Effector memory CD8-positive, alpha-beta T cell (primary cell): Measurements from ENCODE around the gene SPECC1L.
A peak's percentile ranks its signal among the peaks of the same experiment; 100 is the strongest.
"Not testable (repeated sequence)": the region's sequence is repeated elsewhere in the genome, so short reads cannot be mapped to it uniquely, and the experiment has no call there.

Source experiments
- ATAC-seq: fragments of 150-1000 bp; cut with Tn5 transposase; replicated peaks from 2 replicates; pipeline ENCODE4 v1.10.0; 2021; ENCODE audit warnings: mild to moderate bottlenecking, moderate library complexity
- DNase-seq, 3 experiments: peaks; one replicate each; pipeline ENCODE4 v3.0.0; 2021
- H3K27ac Mint-ChIP-seq, 2 donors: one replicate each; pipeline ENCODE4 v1.8.0; 2022; ENCODE audit warnings: mild to moderate bottlenecking in 2 of 2, mixed read lengths in 2 of 2, moderate library complexity in 2 of 2
- H3K27me3 Mint-ChIP-seq, 2 donors: one replicate each; pipeline ENCODE4 v1.8.0; 2022; ENCODE audit warnings: mixed read lengths in 2 of 2
- H3K36me3 Mint-ChIP-seq: one replicate; pipeline ENCODE4 v1.8.0; 2022; ENCODE audit warnings: mild to moderate bottlenecking, moderate library complexity, mixed read lengths; ENCODE audit not compliant: insufficient read depth
- H3K4me1 Mint-ChIP-seq, 2 donors: one replicate each; pipeline ENCODE4 v1.8.0; 2022; ENCODE audit warnings: low read depth in 2 of 2, mixed read lengths in 2 of 2
- H3K4me3 Mint-ChIP-seq, 2 donors: one replicate each; pipeline ENCODE4 v1.8.0; 2022; ENCODE audit warnings: mild to moderate bottlenecking in 2 of 2, mixed read lengths in 2 of 2, moderate library complexity in 2 of 2
- H3K9me3 Mint-ChIP-seq, 2 donors: one replicate each; pipeline ENCODE4 v1.8.0; 2022; ENCODE audit warnings: mixed read lengths in 2 of 2

The SPECC1L gene

DNA sequence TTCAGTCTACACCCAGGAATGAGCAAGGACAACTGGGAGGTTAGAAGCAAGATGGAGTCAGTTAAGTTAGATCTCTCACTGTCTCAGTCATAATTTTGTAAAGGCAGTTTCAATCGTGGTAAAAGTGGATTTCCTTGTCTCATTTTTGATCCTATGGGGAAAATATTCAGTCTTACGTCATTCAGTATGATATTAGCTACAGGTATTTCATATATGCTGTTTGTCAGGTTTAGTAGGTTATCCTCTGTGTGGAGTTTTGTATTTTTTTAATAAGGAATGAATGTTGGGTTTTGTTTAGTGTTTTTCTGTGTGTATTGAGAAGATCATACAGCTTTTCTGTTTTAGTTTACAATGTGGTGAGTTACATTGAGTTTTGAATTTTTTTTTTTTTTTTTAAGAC is 11.8 kb downstream of the SPECC1L start:
- ATAC-seq (no peak), DNase-seq (no peak)
- no peak overlapping the region for H3K4me3 Mint-ChIP-seq
- no peak overlapping the region for H3K27ac Mint-ChIP-seq
- H3K4me1 Mint-ChIP-seq: peaks cover 27 to 40% of the 10 kb centered on the region in 2 donors
- no peaks in the 10 kb centered on the region for H3K36me3 Mint-ChIP-seq
- no peaks in the 10 kb centered on the region for H3K27me3 Mint-ChIP-seq
- no peaks in the 10 kb centered on the region for H3K9me3 Mint-ChIP-seq

DNA sequence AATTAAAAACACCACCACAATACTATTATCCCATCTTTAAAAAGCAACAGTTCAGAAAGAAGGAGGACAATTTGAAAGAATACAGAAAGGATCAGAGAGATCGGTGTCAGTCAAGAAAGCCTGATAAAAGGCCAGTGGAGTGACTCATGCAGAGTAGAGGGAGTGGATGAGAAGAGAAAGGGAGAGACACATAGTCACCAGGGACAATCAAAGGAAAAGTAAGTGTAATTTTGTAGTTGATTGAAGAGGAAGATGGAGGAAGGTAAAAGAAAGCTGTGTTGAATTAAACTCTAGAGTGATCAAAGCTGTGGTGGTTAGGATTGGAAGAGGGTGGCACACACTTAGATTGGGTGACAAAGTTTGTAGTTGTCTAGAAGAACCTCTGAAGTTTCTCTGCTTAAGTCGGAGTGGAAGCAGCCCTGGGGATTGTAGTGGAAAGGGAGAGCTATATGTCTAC is 14.1 kb downstream of the SPECC1L start:
- Mint-ChIP-seq H3K4me1 (peaks cover 26 to 43% of the 10 kb centered on the region in 2 donors), H3K27me3 (no peaks in the 10 kb centered on the region), H3K36me3 (peaks cover 2% of the 10 kb centered on the region), H3K4me3 (peak overlapping the region in 1 of 2 donors; percentile 39), H3K27ac (peak overlapping the region in 1 of 2 donors; percentile 22), H3K9me3 (no peaks in the 10 kb centered on the region)
- no peak for DNase-seq
- peak; percentile 61 for ATAC-seq

DNA sequence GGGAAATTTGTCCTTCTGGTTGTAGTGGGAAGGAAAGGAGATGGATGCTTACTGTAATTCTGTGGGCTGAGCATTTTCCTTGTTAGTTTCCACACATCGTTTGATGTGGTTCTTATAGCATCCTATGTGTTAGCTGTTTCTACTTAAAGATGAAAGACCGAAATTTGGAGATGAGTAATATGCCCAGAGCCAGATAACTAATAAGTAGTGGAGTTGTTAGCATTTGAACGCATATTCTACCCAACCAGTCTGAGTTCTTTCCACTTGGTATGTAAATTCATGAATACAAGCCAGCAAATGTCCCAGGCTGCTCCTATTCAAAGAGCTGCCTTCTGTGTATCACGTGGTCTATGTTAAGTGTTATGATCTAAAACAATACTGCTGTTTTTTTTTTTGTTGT is 14.6 kb downstream of the SPECC1L start:
- peaks cover 29 to 47% of the 10 kb centered on the region in 2 donors for H3K4me1 Mint-ChIP-seq
- H3K4me3 Mint-ChIP-seq: peak overlapping the region; percentile 9 to 39

DNA sequence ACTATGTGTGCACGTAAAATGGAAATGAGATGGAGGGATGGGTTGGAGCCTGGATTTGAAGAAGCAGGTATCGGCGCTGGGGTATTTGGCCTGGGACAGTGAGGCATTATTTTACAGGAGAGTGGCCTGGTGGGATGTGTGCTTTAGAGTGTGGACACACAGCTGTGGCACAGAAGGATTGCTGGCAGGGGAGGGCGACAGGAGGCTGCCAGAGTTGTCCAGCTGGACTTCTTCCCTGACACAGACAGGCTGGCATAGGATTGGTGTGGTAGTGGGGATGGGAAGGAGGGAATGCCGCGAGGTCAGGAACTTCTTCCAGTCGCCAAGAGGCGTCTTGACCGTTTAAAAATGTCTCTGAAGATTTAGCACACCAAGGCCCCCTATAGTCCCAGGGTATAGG is 16.6 kb downstream of the SPECC1L start:
- not testable (repeated sequence) for DNase-seq, H3K27me3 Mint-ChIP-seq, H3K36me3 Mint-ChIP-seq, H3K4me3 Mint-ChIP-seq, H3K27ac Mint-ChIP-seq, ATAC-seq, H3K9me3 Mint-ChIP-seq
- H3K4me1 Mint-ChIP-seq: peaks cover 25 to 37% of the 10 kb centered on the region in 2 donors

More for the DNA sequence above, 14.6 kb downstream of the SPECC1L start:
- peaks cover 2% of the 10 kb centered on the region for H3K36me3 Mint-ChIP-seq
- no peak for DNase-seq
- peak overlapping the region; percentile 20 to 22 for H3K27ac Mint-ChIP-seq
- H3K27me3 Mint-ChIP-seq: no peaks in the 10 kb centered on the region
- H3K9me3 Mint-ChIP-seq: no peaks in the 10 kb centered on the region
- peak; percentile 75 for ATAC-seq

DNA sequence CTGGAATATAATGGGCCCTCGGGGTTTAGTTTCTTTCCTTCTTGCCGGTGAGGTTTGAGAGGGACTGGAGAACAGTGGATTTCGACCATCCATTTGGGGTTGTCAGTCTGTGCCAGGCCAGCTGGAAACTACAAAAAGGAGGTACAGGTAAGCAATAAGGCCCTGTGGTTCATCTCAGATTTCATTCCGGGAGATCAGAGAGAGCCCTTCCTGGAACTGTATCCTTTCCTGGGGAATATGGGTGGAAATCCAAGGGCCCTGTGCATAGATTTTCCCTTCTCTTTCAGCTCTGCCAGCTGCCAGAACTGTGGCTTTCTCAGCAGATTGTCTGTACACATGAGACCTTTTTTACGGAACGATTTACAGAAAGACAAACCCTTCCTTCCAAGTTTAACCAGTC is 17.2 kb downstream of the SPECC1L start:
- not testable (repeated sequence) for H3K4me3 Mint-ChIP-seq, ATAC-seq, H3K27me3 Mint-ChIP-seq, H3K36me3 Mint-ChIP-seq, H3K9me3 Mint-ChIP-seq, DNase-seq, H3K27ac Mint-ChIP-seq
- peaks cover 22 to 37% of the 10 kb centered on the region in 2 donors for H3K4me1 Mint-ChIP-seq

DNA sequence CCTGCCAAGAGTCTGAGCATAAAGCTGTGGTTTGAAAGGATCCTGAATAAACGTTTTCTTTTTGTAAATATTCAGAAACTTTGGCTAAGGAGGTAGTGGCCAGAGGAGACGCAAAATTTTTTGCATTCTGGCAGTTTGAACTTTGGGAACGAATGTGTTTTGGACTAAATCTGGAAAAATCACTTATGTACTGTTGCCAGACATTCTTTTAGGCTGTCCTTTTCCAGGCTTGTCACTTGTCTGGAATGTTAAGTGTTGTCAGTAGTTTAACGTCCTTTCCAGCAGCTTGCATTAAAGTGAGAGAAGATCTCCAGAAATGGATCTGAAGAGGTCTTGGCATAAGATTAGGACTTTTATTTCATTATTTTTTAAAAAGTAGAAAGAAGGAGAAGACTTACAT is 18.5 kb downstream of the SPECC1L start:
- Mint-ChIP-seq H3K27ac (peak overlapping the region in 1 of 2 donors; percentile 12), H3K9me3 (no peaks in the 10 kb centered on the region), H3K27me3 (no peaks in the 10 kb centered on the region), H3K4me3 (no peak overlapping the region), H3K36me3 (peaks cover 2% of the 10 kb centered on the region), H3K4me1 (peaks cover 18 to 32% of the 10 kb centered on the region in 2 donors)
- DNase-seq (no peak), ATAC-seq (no peak)

DNA sequence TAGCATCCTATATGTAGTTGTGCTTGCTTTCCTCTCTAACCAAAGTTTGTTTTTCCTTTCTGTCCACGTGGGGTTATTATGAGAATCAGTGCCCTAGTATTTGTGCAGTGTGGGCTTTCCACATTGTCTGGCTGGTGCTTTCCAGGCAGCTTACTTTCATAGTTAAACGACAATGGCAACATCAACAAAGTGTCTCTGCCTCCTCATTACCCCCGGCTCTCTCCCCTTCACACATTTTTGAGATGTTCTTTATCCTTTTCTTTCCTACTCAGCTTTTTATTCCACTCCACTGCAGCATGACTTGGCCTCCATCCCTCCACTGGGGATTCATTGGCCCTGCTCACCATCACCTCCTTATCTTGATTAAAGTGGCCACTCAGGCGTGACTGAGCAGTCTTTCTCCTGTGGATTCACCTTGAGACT is 19.1 kb downstream of the SPECC1L start:
- H3K27ac Mint-ChIP-seq: peak overlapping the region in 1 of 2 donors; percentile 12
- no peaks in the 10 kb centered on the region for H3K9me3 Mint-ChIP-seq
- H3K36me3 Mint-ChIP-seq: peaks cover 2% of the 10 kb centered on the region
- DNase-seq (no peak), ATAC-seq (no peak)
- H3K4me1 Mint-ChIP-seq: peaks cover 16 to 28% of the 10 kb centered on the region in 2 donors
- H3K4me3 Mint-ChIP-seq: no peak overlapping the region
- no peaks in the 10 kb centered on the region for H3K27me3 Mint-ChIP-seq

DNA sequence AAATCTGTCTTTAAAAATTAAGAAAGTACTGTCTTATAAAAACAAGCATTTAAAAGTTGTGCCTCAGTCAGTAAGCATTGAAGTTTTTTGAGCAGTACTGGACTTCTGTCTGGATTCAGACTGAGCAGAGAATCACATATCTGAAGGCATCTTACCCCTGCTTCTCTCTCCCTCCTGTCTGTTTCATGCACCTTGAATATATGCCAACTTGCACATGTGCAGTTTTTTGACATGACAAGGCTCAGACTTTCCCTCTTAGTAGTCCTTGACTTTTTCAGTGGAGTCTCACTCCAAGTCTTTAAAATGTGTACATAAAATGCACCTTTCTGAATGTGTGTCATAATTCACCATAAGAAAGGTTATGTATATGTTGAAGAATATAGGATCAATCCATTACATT is 19.8 kb downstream of the SPECC1L start:
- peaks cover 9 to 21% of the 10 kb centered on the region in 2 donors for H3K4me1 Mint-ChIP-seq

DNA sequence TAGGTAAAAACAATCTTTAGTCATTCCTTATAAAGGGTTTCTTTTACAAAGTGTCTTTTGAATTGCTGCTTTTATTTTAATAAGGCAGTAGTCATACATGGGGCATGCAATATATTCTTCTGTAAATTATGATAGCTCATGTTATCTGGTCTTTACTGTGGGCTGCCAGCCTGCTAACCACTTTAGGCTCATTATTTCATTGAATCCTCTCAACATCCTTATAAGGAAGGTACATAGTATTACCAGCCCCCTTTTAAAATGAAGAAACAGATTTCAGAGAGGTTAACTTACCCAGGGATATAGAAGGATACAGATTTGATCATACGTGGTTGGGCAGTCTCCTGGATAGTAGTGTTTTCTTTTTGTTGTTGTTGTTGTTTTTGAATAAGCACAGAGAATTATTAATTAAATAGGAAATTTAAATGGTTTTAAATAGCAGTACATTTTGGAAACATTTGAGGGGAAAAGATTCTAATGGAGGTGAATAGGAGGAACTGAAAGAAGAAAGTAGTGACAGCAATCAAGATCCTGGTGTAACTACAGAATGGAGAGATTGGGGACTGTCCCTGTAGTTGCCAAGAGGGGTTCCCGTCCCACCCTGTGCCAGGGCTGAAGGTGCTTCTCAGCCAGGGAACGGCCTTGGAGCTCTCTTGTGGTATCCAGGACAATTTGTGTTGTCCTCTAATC is 21.0 kb downstream of the SPECC1L start:
- peaks cover 14% of the 10 kb centered on the region in 2 donors for H3K4me1 Mint-ChIP-seq
- peaks cover 2% of the 10 kb centered on the region for H3K36me3 Mint-ChIP-seq
- no peaks in the 10 kb centered on the region for H3K9me3 Mint-ChIP-seq
- no peaks in the 10 kb centered on the region for H3K27me3 Mint-ChIP-seq
- DNase-seq: no peak
- H3K4me3 Mint-ChIP-seq: no peak overlapping the region
- H3K27ac Mint-ChIP-seq: no peak overlapping the region
- ATAC-seq: no peak

More for the DNA sequence above, 19.8 kb downstream of the SPECC1L start:
- peaks cover 2% of the 10 kb centered on the region for H3K36me3 Mint-ChIP-seq
- ATAC-seq (no peak), DNase-seq (no peak)
- H3K4me3 Mint-ChIP-seq: no peak overlapping the region
- H3K27me3 Mint-ChIP-seq: no peaks in the 10 kb centered on the region
- no peak overlapping the region for H3K27ac Mint-ChIP-seq
- no peaks in the 10 kb centered on the region for H3K9me3 Mint-ChIP-seq

DNA sequence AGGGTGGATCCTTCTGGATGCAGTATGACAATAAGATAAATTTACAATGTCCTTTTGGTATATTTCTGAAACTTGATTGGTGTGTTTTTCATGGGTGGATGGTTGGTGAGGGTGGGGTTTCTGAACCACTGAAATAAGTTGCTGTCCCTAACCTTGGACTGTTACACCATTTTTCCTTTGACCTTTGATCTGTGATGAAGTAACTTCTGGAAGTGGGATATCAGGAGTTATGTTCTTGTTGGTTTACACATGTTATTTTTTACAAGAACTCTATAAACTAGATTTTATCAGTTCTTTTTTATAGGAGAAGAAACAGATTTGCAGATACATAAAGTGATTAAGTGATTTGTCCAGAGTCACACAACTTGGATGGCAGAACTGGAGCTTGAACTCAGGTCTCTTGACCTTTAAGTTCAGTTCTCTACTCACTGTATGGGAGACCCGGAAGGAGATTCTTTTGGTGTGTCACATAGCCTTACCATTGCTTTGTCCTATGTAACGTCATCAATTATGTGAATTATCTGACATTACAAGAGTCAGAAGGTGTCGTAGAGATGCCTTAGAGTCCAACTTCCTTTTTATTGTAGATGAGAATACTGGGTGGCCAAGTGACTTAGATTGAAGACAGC is 21.7 kb downstream of the SPECC1L start:
- not testable (repeated sequence) for H3K36me3 Mint-ChIP-seq, H3K9me3 Mint-ChIP-seq, H3K27me3 Mint-ChIP-seq, H3K4me3 Mint-ChIP-seq, ATAC-seq, DNase-seq, H3K27ac Mint-ChIP-seq
- H3K4me1 Mint-ChIP-seq: peaks cover 11 to 12% of the 10 kb centered on the region in 2 donors

DNA sequence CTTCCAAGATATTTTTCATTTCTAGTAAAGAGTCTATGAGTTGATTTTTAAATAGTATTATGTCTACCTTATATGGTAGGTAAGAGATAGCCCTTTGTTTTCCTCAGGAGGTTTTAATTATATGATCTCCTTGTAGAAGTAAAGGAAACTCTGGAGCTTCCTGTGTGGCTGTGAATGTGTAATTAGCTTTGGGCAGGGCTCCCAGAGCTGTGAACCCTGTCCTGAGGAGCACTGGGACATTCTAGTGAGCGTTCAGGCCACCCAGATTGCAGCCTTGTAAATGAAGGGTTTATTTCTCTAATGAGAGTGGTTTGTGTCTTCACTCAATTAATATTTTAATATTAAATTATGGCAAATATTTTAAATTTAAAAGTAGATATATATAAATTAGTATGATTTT is 24.3 kb downstream of the SPECC1L start:
- not testable (repeated sequence) for H3K27ac Mint-ChIP-seq, DNase-seq, H3K36me3 Mint-ChIP-seq, H3K27me3 Mint-ChIP-seq, H3K9me3 Mint-ChIP-seq, H3K4me3 Mint-ChIP-seq, ATAC-seq
- H3K4me1 Mint-ChIP-seq: peaks cover 11 to 14% of the 10 kb centered on the region in 2 donors

DNA sequence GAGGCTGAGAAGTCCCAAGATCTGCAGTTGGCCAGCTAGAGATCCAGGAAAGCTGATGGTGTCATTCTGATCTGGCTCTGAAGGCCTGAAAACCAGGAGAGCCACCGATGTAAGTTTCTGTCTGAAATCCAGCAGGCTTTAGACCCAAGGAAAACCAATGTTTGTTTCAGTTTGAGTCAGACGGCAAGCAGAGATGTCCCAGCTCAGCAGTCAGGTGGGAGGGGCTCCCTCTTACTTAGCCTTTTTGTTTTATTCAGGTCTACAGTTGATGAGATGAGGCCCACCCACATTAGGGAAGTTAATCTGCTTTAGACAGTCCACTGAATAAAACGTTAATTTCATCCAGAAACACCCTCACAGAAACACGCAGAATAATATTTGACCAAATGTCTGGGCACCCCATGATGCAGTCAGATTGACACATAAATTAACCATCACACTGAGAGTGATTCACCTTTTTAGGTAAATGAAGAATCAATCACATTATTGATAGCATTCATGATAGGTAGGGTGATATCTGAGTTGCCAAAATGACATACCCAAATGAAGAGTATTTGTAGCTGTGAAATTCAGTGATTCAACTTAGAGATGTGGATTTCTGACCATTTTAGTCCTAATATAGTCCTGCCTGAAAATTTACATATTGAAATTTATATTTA is 28.0 kb downstream of the SPECC1L start:
- H3K27me3 Mint-ChIP-seq, DNase-seq, H3K27ac Mint-ChIP-seq, H3K9me3 Mint-ChIP-seq, H3K4me3 Mint-ChIP-seq, ATAC-seq: not testable (repeated sequence)
- Mint-ChIP-seq H3K4me1 (peaks cover 25 to 26% of the 10 kb centered on the region in 2 donors), H3K36me3 (peaks cover 15% of the 10 kb centered on the region)

DNA sequence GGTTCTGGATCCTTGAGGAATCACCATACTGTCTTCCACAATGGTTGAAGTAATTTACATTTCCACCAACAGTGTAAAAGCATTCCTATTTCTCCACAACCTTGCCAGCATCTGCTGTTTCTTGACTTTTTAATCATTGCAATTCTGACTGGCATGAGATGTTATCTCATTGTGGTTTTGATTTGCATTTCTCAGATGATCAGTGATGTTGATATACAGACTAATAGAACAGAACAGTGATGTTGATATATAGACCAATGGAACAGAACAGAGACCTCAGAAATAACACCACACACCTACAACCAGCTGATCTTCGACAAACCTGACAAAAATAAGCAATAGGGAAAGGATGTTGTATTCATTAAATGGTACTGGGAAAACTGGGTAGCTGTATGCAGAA is 29.9 kb downstream of the SPECC1L start:
- DNase-seq, H3K27me3 Mint-ChIP-seq, H3K9me3 Mint-ChIP-seq, ATAC-seq, H3K4me3 Mint-ChIP-seq: not testable (repeated sequence)
- Mint-ChIP-seq H3K36me3 (peaks cover 21% of the 10 kb centered on the region), H3K4me1 (peaks cover 30 to 39% of the 10 kb centered on the region in 2 donors), H3K27ac (peak overlapping the region; percentile 9 to 78)
